Gastroesophageal sphincter (tissue), 4 donors: ENCODE data around the gene LRIG1. TPM values are rescaled to one million over a fixed set of nuclear protein-coding genes. Genes with fewer than 3 reads are reported as not detected.

Experiments used
- ATAC-seq: fragments of 150-250 bp; one replicate; pipeline ENCODE4 v1.9.1; 2016; ENCODE audit warnings: mild to moderate bottlenecking, moderate library complexity
- H3K27ac ChIP-seq, 4 donors: fragments of 200-600 bp; sonication (generic) in 3 of 4; 1 replicate in 3 of 4; 2 replicates in 1 of 4; pipeline ENCODE4 v1.5.1; 2016 to 2019
- H3K27me3 ChIP-seq: fragments of 200-600 bp; sonication (generic); one replicate; pipeline ENCODE4 v1.5.1; 2019
- H3K36me3 ChIP-seq, 2 donors: fragments of 200-600 bp; sonication (generic); one replicate each; pipeline ENCODE4 v1.5.1; 2019; ENCODE audit warnings: control low read depth in 1 of 2
- H3K4me1 ChIP-seq, 3 donors: fragments of 200-600 bp; sonication (generic); 1 replicate in 2 of 3; 2 replicates in 1 of 3; pipeline ENCODE4 v1.5.1; 2016 to 2019; ENCODE audit warnings: control low read depth in 2 of 3
- H3K4me3 ChIP-seq, 2 donors: fragments of 200-600 bp; sonication (generic); one replicate each; pipeline ENCODE4 v1.5.1; 2019; ENCODE audit warnings: mild to moderate bottlenecking in 1 of 2, moderate library complexity in 1 of 2
- H3K9me3 ChIP-seq, 3 donors: fragments of 200-600 bp; sonication (generic); one replicate each; pipeline ENCODE4 v1.5.1; 2017 to 2019; ENCODE audit warnings: control low read depth in 2 of 3
- EP300 ChIP-seq: sonication (generic); formaldehyde crosslinking; IDR thresholded peaks from one replicate; pipeline ENCODE4 v1.6.1; 2017; ENCODE audit warnings: antibody characterized with exemption, mild to moderate bottlenecking
- POLR2A ChIP-seq, 2 donors: fragments of 450-650 bp; IDR thresholded peaks; one replicate each; pipeline ENCODE4 v1.6.1; 2017; ENCODE audit warnings: antibody characterized with exemption in 2 of 2, mild to moderate bottlenecking in 2 of 2, moderate library complexity in 1 of 2
- POLR2AphosphoS5 ChIP-seq: sonication (generic); formaldehyde crosslinking; IDR thresholded peaks from one replicate; pipeline ENCODE4 v1.6.1; 2017; ENCODE audit warnings: antibody characterized with exemption
- WGBS, 2 donors: methylation state at CpG; one replicate each; pipeline ENCODE4 v1.1.5; 2018; ENCODE audit warnings: low coverage in 1 of 2; 5-methylcytosine and 5-hydroxymethylcytosine counted together
- total RNA-seq, 4 donors: library from RNA; depleted of rRNA; stranded (reverse); fragments of >200 nt; gene quantifications; one replicate each; pipeline ENCODE4 v1.1.0, GENCODE V29; 2016
- TF ChIP-seq, protein P1 (sequence below), 4 experiments: fragments of 200-600 bp in 2 of 4; fragments of 450-650 bp in 2 of 4; sonication (generic) in 1 of 4; IDR thresholded peaks; one replicate each; pipeline ENCODE4 v1.5.1; 2017 to 2019; ENCODE audit warnings: antibody characterized with exemption in 4 of 4, mild to moderate bottlenecking in 2 of 4, moderate library complexity in 2 of 4

The LRIG1 gene
- total RNA-seq, 4 donors from 2014 or later, result 104 to 217 (median 157) TPM

DNA sequence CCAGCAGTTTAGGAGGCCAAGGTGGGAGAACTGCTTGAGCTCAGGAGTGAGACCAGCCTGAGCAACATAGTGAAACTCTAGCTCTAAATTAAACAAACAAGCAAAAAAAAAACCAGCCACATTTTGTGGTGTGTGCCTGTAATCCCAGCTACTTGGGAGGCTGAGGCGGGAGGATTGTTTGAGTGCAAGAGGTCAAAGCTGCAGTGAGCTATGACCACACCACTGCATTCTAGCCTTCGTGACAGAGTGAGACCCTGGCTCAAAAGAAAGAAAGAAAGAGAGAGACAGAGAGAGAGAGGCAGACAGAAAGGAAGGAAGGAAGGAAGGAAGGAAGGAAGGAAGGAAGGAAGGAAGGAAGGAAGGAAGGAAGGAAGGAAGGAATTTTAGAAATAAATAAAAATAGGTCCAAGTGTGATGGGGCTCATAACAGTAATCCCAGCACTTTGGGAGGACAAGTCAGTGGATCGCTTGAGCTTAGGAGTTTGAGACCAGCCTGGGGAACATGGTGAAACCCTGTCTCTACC lies 38.7 kb upstream of the LRIG1 start:
- TF ChIP-seq POLR2A (IDR thresholded peaks at IDR 0.05) (no peak), EP300 (no peak), POLR2AphosphoS5 (no peak)
- TF ChIP-seq, protein P1, sequence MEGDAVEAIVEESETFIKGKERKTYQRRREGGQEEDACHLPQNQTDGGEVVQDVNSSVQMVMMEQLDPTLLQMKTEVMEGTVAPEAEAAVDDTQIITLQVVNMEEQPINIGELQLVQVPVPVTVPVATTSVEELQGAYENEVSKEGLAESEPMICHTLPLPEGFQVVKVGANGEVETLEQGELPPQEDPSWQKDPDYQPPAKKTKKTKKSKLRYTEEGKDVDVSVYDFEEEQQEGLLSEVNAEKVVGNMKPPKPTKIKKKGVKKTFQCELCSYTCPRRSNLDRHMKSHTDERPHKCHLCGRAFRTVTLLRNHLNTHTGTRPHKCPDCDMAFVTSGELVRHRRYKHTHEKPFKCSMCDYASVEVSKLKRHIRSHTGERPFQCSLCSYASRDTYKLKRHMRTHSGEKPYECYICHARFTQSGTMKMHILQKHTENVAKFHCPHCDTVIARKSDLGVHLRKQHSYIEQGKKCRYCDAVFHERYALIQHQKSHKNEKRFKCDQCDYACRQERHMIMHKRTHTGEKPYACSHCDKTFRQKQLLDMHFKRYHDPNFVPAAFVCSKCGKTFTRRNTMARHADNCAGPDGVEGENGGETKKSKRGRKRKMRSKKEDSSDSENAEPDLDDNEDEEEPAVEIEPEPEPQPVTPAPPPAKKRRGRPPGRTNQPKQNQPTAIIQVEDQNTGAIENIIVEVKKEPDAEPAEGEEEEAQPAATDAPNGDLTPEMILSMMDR (IDR thresholded peaks at IDR 0.05), result no peak
- Histone ChIP-seq H3K27ac (no peak overlapping the region), H3K36me3 (no peaks in the 10 kb centered on the region), H3K9me3 (no peaks in the 10 kb centered on the region), H3K4me1 (peaks cover 0 to 5% (median 0%) of the 10 kb centered on the region in 3 donors), H3K4me3 (no peak overlapping the region), H3K27me3 (no peaks in the 10 kb centered on the region)
- ATAC-seq, result no peak
- WGBS, 2 donors, result 100% methylated on average over 1 to 3 of the region's 3 CpGs

DNA sequence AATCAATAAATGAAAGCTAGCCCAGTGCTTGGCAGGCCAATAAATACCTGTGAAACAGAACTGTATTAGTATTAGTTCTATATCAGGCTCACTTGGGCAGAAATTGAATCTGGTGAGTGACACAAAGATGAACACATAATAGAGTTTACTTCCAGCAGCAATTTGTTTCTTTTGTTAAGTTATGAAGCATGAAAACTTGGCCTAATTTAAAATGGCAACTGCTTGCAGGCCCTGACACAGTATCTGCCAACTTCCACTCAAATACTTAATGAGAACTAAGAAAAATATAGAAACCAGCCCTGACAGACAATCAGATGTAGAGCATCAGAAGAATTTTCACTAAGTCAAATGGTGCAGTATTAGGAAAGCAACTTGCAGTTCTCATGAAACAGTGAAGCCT lies 37.6 kb upstream of the LRIG1 start:
- no peak overlapping the region for H3K4me3 ChIP-seq
- no peak overlapping the region for H3K27ac ChIP-seq
- H3K27me3 ChIP-seq, result no peaks in the 10 kb centered on the region
- TF ChIP-seq, protein P1 (IDR thresholded peaks at IDR 0.05), result no peak
- TF ChIP-seq EP300 (no peak), POLR2AphosphoS5 (no peak), POLR2A (IDR thresholded peaks at IDR 0.05) (no peak)
- H3K4me1 ChIP-seq, result peaks cover 0 to 5% (median 0%) of the 10 kb centered on the region in 3 donors
- no peaks in the 10 kb centered on the region for H3K9me3 ChIP-seq
- H3K36me3 ChIP-seq, result no peaks in the 10 kb centered on the region
- ATAC-seq, result no peak

DNA sequence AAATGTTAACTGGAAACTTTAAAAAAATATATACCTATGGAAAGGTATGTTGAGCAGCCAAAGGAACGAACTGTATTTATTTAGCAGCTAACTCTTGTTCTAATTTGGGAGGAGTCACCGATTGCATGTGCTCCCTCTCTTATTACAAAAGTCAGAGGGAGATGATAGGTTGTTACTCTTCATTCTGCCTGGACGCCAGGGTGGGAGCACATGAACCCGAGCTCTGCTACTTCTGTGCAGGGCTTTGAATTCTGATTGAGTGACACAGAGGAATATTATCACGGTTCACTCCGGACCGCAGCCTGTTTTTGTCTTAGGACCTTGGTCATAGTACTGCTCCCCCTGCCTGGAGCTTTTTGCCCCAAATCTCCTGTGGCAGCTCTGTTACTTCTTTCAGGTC lies 36.9 kb upstream of the LRIG1 start:
- Histone ChIP-seq H3K9me3 (no peaks in the 10 kb centered on the region), H3K36me3 (no peaks in the 10 kb centered on the region), H3K27me3 (no peaks in the 10 kb centered on the region), H3K27ac (no peak overlapping the region), H3K4me3 (no peak overlapping the region), H3K4me1 (peaks cover 0 to 5% (median 0%) of the 10 kb centered on the region in 3 donors)
- WGBS, 2 donors, result 90 to 92% methylated on average over 7 of the region's 7 CpGs
- no peak for ATAC-seq
- TF ChIP-seq, protein P1 (IDR thresholded peaks at IDR 0.05), result no peak
- no peak for TF ChIP-seq POLR2AphosphoS5
- no peak for TF ChIP-seq POLR2A (IDR thresholded peaks at IDR 0.05)
- TF ChIP-seq EP300, result no peak

DNA sequence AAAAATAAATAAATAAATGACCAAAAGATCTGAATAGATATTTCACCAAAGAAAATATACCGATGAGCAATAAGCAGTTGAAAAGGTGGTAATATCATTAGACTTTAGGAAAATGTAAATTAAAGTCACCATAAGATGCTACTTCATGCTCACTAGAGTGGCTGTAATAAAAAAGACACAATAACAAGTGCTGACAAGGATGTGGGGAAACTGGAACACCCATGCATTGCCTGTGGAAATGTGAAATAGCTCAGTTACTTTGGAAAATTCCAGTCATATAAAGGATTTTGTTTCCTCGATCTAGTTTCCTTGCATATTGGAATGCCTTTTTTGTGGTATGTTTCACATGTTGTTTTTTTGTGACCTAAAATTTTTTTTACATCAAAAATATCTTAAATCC lies 36.0 kb upstream of the LRIG1 start:
- H3K36me3 ChIP-seq, result no peaks in the 10 kb centered on the region
- ATAC-seq, result no peak

DNA sequence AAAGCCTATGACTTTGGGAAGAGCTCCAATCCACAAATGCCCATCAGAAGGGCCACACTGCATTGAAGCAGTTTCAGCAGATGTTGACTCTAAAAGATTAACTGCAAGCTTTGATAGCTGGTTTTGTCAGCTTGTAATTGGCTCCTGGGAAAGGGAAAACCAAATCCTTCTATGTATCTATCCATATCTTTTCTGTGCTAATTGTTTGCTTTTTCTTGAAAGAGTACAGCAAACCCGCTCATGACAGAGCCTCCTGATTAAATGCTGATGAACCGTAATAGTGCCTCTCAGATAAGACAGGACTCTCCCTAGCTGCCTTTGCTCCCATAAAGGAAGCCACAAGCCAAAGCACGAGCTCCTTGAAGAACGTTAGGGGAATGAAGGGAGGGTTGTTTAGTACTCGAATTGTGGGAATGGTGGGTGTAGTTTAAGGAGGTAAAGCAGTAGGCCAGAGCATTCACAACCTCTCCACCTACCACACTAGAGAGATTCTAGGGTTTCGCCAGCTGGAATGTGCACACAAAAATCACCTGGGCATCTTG lies 33.6 kb upstream of the LRIG1 start:
- no peak for TF ChIP-seq POLR2A (IDR thresholded peaks at IDR 0.05)
- TF ChIP-seq EP300, result no peak
- TF ChIP-seq POLR2AphosphoS5, result no peak
- TF ChIP-seq, protein P1 (IDR thresholded peaks at IDR 0.05), result no peak
- WGBS, 2 donors, result 86 to 90% methylated on average over 2 to 5 of the region's 6 CpGs

More for the DNA sequence above, 36.0 kb upstream of the LRIG1 start:
- TF ChIP-seq POLR2AphosphoS5 (no peak), EP300 (no peak), POLR2A (IDR thresholded peaks at IDR 0.05) (no peak)
- TF ChIP-seq, protein P1 (IDR thresholded peaks at IDR 0.05), result no peak
- Histone ChIP-seq H3K4me3 (no peak overlapping the region), H3K9me3 (no peaks in the 10 kb centered on the region), H3K4me1 (peaks cover 0 to 5% (median 0%) of the 10 kb centered on the region in 3 donors), H3K27me3 (no peaks in the 10 kb centered on the region), H3K27ac (no peak overlapping the region)
- WGBS, 2 donors, result 93 to 100% methylated on average over 1 to 2 of the region's 2 CpGs

More for the DNA sequence above, 33.6 kb upstream of the LRIG1 start:
- Histone ChIP-seq H3K9me3 (no peaks in the 10 kb centered on the region), H3K4me1 (peaks cover 0 to 5% (median 0%) of the 10 kb centered on the region in 3 donors), H3K27ac (no peak overlapping the region), H3K36me3 (no peaks in the 10 kb centered on the region), H3K27me3 (no peaks in the 10 kb centered on the region), H3K4me3 (no peak overlapping the region)
- ATAC-seq, result no peak
